GM12878 (cell line): Measurements from ENCODE around the gene PDZD2. TPM values are rescaled to one million over a fixed set of nuclear protein-coding genes. Genes with fewer than 3 reads are reported as not detected.
A peak's percentile ranks its signal among the peaks of the same experiment; 100 is the strongest.

Experiments used
- ATAC-seq: fragments of 200-7000 bp; cut with Tn5 transposase; 3 replicates; pipeline ENCODE4 v1.9.1; 2020; ENCODE audit warnings: mild to moderate bottlenecking, moderate library complexity
- BruUV-seq: library from RNA; stranded (reverse); fragments of 400-500 nt; replicated peaks from 2 replicates; lab custom pipeline; 2021; lab: Mats Ljungman, UMichigan
- CTCF ChIA-PET: fragments of 300-600 bp; sonication (Branson Sonifier 250); formaldehyde crosslinking; extraction: SDS; loops from one replicate; lab custom pipeline; 2021; ENCODE audit warnings: inconsistent platforms; lab: Yijun Ruan, JAX
- POLR2A ChIA-PET: fragments of 350-600 bp; formaldehyde crosslinking; extraction: SDS; loops from one replicate; lab custom pipeline; 2021; ENCODE audit warnings: inconsistent platforms; lab: Charles Lee
- RAD21 ChIA-PET: fragments of 300-600 bp; sonication (Branson Sonifier 250); formaldehyde crosslinking; loops from one replicate; lab custom pipeline; 2023; ENCODE audit warnings: antibody characterized with exemption; ENCODE audit not compliant: unreplicated experiment; lab: Charles Lee
- SMC1A ChIA-PET: fragments of 300-600 bp; sonication (Branson Sonifier 250); formaldehyde crosslinking; loops from one replicate; lab custom pipeline; 2023; ENCODE audit not compliant: unreplicated experiment, uncharacterized antibody; lab: Charles Lee
- DNase-seq: peaks from one replicate; pipeline ENCODE4 v3.0.0-alpha.2; 2011; ENCODE audit warnings: low read depth, low spot score
- FAIRE-seq: peaks from 3 replicates; lab custom pipeline; 2011; peaks lifted over from hg19 to GRCh38; lab: Jason Lieb, UNC
- H2AFZ ChIP-seq: 2 replicates; pipeline ENCODE4 v1.6.0; 2011; ENCODE audit warnings: low read depth, low read length, control low read depth; ENCODE audit not compliant: control insufficient read depth
- H3K27ac ChIP-seq: 2 replicates; pipeline ENCODE4 v1.5.1; 2011; ENCODE audit warnings: control low read depth; ENCODE audit not compliant: control insufficient read depth, insufficient read depth
- H3K27me3 ChIP-seq, 2 experiments: replicated peaks in 1 of 2; 2 replicates each; pipeline versions ENCODE4 v1.6.0 to v1.6.1; 2011; ENCODE audit warnings: low read length in 1 of 2; ENCODE audit not compliant: control insufficient read depth in 2 of 2, insufficient read depth in 2 of 2
- H3K36me3 ChIP-seq, 2 experiments: 2 replicates each; pipeline ENCODE4 v1.5.1; 2011; ENCODE audit warnings: low read length in 1 of 2; ENCODE audit not compliant: control insufficient read depth in 2 of 2, insufficient read depth in 2 of 2
- H3K4me1 ChIP-seq: 2 replicates; pipeline ENCODE4 v1.6.1; 2011; ENCODE audit warnings: mild to moderate bottlenecking, low read length, moderate library complexity, mixed read lengths; ENCODE audit not compliant: control insufficient read depth, insufficient read depth
- H3K4me2 ChIP-seq: 2 replicates; pipeline ENCODE4 v1.6.0; 2011; ENCODE audit warnings: control low read depth; ENCODE audit not compliant: control insufficient read depth, insufficient read depth
- H3K4me3 ChIP-seq: fragments of 200-600 bp; sonication (generic); 2 replicates; pipeline ENCODE4 v1.5.1; 2016
- H3K79me2 ChIP-seq: 2 replicates; pipeline ENCODE4 v1.6.0; 2011; ENCODE audit warnings: low read length; ENCODE audit not compliant: control insufficient read depth, insufficient read depth
- H3K9ac ChIP-seq: 2 replicates; pipeline ENCODE4 v1.8.0; 2011; ENCODE audit warnings: low read length, control low read depth, mixed read lengths; ENCODE audit not compliant: control insufficient read depth, insufficient read depth
- H3K9me3 ChIP-seq: replicated peaks from 3 replicates; pipeline ENCODE4 v1.5.1; 2011; ENCODE audit warnings: mild to moderate bottlenecking, low read length; ENCODE audit not compliant: control insufficient read depth, insufficient read depth
- H4K20me1 ChIP-seq: 2 replicates; pipeline ENCODE4 v1.6.0; 2011; ENCODE audit not compliant: control insufficient read depth, insufficient read depth
- SREBF2 ChIP-seq: IDR thresholded peaks from 2 replicates; pipeline ENCODE4 v1.6.1; 2012; ENCODE audit warnings: mild to moderate bottlenecking, low read length
- WGBS: methylation state at CpG from one replicate; pipeline ENCODE4 v1.1.6; 2016; ENCODE audit warnings: low lambda C conversion rate; ENCODE audit not compliant: insufficient replicate concordance, insufficient coverage; ENCODE audit errors: missing lambda C conversion rate; 5-methylcytosine and 5-hydroxymethylcytosine counted together
- in situ Hi-C: fragments of 300-500 bp; cut with MboI; formaldehyde crosslinking; loops from 9 replicates; pipeline ENCODE4 v1.14.3; 2018; ENCODE audit warnings: mixed read lengths
- intact Hi-C: fragments of 100-400 bp; cut with micrococcal nuclease; formaldehyde crosslinking; loops from one replicate; pipeline ENCODE4 v1.14.2; 2022; ENCODE audit not compliant: unreplicated experiment
- polyA plus RNA-seq, 11 experiments: library from polyadenylated mRNA; depleted of rRNA in 4 of 11; unstranded in 6 of 11; stranded (reverse) in 5 of 11; fragments of >200 nt; fragmentation: Nextera tagmentation in 4 of 11; fragmentation: Illumina TruSeq in 1 of 11; extraction: Ambion mirVana in 4 of 11; extraction: Trizol in 1 of 11; gene quantifications; 1 replicate in 1 of 11; 2 replicates in 10 of 11; pipeline versions ENCODE4 v1.2.1 to v1.2.3, GENCODE V29; 2011 to 2016; ENCODE audit warnings: inconsistent platforms in 2 of 11, missing spikeins in 2 of 11, low read depth in 1 of 11
- total RNA-seq, 4 experiments: library from RNA; depleted of rRNA in 3 of 4; stranded (reverse); fragments of >200 nt in 3 of 4; fragmentation: Illumina TruSeq in 1 of 4; extraction: Trizol in 1 of 4; gene quantifications; 2 replicates each; pipeline versions ENCODE4 v1.2.1 to v1.2.3, GENCODE V29; 2013 to 2021
- TF ChIP-seq, protein P1 (sequence below): IDR thresholded peaks from 2 replicates; pipeline ENCODE4 v1.6.1; 2011; ENCODE audit warnings: borderline replicate concordance, low read depth, mild to moderate bottlenecking, moderate library complexity, low read length; ENCODE audit not compliant: insufficient read depth, poor library complexity, severe bottlenecking

PDZD2 gene
- total and polyA plus RNA-seq, 10 of the 15 experiments (the other 5 are each of a cell fraction or from before 2014, with no cell fraction given) = 0.01 to 0.58 (median 0.29) TPM; not detected in 3

DNA sequence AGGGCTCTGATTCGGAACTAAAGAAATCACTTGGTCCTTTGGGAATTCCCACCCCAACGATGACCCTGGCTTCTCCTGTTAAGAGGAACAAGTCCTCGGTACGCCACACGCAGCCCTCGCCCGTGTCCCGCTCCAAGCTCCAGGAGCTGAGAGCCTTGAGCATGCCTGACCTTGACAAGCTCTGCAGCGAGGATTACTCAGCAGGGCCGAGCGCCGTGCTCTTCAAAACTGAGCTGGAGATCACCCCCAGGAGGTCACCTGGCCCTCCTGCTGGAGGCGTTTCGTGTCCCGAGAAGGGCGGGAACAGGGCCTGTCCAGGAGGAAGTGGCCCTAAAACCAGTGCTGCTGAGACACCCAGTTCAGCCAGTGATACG is 451.8 kb downstream of the PDZD2 start:
- no peak for TF ChIP-seq SREBF2
- TF ChIP-seq, protein P1, sequence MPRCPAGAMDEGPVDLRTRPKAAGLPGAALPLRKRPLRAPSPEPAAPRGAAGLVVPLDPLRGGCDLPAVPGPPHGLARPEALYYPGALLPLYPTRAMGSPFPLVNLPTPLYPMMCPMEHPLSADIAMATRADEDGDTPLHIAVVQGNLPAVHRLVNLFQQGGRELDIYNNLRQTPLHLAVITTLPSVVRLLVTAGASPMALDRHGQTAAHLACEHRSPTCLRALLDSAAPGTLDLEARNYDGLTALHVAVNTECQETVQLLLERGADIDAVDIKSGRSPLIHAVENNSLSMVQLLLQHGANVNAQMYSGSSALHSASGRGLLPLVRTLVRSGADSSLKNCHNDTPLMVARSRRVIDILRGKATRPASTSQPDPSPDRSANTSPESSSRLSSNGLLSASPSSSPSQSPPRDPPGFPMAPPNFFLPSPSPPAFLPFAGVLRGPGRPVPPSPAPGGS = peak; percentile 56
- 87% methylated on average over 17 of the region's 17 CpGs for WGBS
- H3K4me1 ChIP-seq = no peaks in the 10 kb centered on the region
- no peaks in the 10 kb centered on the region for H3K79me2 ChIP-seq
- H3K27me3 ChIP-seq = no peaks in the 10 kb centered on the region
- SMC1A ChIA-PET = no interaction called here
- POLR2A ChIA-PET = no interaction called here
- BruUV-seq = no TSS peak
- RAD21 ChIA-PET = no interaction called here
- H3K9ac ChIP-seq = no peak overlapping the region
- CTCF ChIA-PET = interaction anchor here (0.6 to 0.7 kb wide), 2 partner anchors 303 to 1138 kb away, joined by 3 read pairs; no protein-coding TSS in a partner anchor
- ATAC-seq (no peak), FAIRE-seq (no peak), DNase-seq (no peak)
- no peak overlapping the region for H2AFZ ChIP-seq
- no peaks in the 10 kb centered on the region for H4K20me1 ChIP-seq
- no peaks in the 10 kb centered on the region for H3K9me3 ChIP-seq
- intact Hi-C loops = loop anchor here (5.0 kb wide), 1 partner anchor 237 kb away; no protein-coding TSS in a partner anchor
- no peak overlapping the region for H3K4me2 ChIP-seq
- H3K36me3 ChIP-seq = no peaks in the 10 kb centered on the region
- no peak overlapping the region for H3K27ac ChIP-seq
- in situ Hi-C loops = loop anchor here (5.0 kb wide), 2 partner anchors 268 to 508 kb away; no protein-coding TSS in a partner anchor
- no peak overlapping the region for H3K4me3 ChIP-seq
